ENCODE measurements around the gene NKX6-2.
"Not testable (repeated sequence)": the region's sequence is repeated elsewhere in the genome, so short reads cannot be mapped to it uniquely, and the experiment has no call there.

The NKX6-2 gene

DNA sequence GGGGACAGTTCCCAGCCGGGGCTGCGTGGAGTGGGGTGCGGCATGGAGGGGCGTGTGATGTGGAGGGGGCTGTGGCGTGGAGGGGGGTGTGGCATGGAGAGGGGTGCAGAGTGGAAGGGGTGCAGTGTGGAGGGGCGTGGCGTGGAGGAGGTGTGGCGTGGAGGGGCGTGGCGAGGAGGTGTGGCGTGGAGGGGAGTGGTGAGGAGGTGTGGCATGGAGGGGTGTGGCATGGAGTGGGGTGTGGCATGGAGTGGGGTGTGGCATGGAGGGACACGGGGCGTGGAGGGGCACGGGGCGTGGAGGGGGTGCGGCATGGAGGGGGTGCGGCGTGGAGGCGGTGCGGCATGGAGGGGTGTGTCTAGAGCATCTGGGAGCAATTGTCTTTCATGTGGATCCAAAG lies 33.6 kb downstream of the NKX6-2 start:
- FAIRE-seq: no peak

DNA sequence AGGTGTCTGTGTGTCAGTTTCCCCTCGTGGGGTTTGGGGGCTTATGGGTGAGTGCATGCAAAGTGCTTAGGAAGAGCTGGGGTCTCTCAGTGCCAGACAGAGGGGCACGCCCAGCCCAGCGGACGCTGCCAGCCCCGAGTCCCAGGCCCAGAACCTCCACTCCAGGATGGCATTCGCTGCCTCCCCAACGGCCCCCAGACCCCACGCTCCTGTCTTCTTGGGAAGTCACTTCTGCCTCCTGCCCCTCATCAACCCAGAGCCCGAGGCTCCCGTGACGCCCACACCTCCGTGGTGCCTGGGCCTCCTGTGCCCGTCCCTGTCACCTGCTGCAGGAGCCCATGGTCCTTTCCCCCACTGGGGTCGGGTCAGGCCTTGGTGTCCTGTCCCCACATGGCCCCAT lies 35.0 kb downstream of the NKX6-2 start:
- FAIRE-seq: no peak

DNA sequence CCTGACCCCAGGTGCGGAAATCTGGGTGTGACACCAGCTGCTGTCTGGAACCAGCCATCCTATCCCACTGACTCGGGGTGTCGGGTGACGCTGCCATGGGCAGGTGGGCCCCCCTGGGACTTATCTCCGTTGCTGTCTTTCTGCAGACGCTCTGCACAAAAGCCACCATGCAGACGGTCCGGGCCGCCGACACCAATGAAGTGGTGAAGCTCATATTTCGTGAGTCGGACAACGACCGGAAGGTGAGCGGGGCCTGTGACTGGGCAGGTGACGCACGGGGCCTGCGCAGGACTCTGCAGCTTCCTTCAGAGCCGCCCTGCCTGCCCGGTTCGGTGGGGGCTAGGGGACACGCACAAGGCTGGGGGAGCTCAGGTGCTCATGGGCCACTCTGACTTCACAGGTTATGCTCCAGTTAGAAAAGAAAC lies 36.6 kb downstream of the NKX6-2 start:
- FAIRE-seq: no peak

DNA sequence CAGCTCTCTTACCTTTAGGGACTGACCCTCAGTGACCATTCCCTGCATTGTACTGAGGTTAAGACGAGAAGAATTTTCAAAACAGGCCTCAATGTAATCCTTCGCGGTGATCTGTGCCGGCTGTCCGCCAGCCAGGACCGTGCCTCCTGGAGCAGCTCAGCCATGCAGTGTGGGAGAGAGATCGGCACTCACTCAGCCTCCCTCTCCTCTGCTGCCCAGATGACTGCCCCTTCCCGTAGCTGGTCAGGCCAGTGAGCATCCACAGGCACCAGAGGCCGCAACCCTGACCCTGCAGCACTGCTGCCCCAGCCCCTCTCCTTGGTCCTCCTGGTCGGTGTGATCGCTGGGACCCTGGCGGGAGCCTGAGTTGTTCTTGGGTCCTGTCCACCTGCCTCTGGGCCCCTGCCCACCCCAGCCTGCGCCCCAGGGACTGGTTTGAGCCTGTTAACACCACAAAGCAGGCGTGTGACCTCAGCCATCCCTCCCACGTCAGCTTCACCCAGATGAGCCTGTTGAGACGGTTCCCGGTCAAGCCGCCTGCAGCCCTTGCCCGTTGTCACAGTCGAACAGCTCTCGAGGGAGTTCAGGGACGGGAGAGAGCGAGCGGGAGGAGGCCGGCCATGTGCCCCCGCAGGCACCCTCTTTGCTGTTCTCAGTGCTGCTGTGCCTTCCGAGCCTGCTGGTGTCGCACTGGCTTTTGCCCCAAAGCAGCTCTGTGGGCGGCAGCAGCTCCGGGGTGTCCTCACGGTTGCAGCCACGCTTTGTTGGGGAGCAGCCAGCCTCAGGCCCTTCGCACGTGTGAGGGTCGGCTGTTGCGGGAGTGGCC lies 37.2 kb downstream of the NKX6-2 start:
- no peak for FAIRE-seq

DNA sequence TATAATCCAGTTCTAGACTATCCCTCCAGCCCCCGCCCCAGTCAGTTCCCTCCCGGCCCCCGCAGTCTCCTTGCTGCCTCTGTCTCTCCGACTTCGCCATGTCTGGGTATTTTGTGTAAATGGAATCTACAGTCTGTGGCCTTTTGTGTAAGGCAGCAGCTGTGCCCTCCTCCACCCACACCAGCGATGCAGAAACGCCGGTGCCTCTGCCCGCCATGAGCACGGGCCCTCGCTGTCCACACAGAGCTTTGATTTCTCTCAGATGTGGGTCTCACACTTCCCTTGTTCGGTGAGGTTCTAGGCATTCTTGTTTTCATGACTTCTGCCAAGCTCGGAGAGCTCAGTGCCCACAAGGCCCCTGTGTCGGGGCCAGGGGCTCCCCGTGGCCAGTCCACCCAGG lies 37.8 kb downstream of the NKX6-2 start:
- no peak for FAIRE-seq

DNA sequence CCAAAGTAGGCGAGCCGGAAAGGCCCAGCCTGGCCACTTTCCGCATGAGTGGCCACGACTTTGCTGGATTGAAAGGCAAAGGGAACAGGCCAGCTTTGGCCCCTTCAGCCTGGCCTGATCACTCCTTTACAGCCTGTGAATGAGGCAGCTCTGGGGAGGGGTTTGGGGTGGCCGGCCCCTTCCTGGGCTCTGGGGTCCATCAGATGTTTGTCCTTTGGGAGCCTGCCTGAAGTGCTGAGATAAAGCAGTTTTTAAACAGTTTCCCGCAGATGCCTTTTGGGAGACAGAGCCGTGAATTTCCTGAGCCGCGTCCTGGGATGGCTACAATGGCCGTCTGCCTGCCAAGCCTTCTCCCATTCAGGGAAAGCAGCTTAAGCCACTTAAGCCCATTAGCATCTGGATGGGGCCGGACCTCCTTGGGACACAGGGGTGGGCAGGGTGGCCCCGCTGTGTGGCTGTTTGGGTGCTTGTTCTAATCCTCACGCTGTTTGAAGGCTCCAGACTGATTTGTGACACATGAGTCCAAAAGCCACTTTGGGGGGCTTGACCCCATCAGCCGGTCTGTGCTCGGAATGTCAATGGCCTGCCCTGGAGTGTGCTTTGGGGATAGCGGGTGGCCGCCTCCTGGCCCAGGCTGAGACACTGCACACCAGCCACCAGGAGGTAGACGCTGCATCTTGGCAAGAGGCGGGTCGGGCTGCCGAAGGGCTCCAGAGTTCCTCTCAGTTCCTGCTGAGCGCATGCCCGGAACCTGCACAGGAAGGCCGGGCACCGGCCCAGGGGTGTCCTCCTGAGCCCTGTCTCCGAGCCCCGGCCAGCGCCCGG lies 38.9 kb downstream of the NKX6-2 start:
- no peak for FAIRE-seq

DNA sequence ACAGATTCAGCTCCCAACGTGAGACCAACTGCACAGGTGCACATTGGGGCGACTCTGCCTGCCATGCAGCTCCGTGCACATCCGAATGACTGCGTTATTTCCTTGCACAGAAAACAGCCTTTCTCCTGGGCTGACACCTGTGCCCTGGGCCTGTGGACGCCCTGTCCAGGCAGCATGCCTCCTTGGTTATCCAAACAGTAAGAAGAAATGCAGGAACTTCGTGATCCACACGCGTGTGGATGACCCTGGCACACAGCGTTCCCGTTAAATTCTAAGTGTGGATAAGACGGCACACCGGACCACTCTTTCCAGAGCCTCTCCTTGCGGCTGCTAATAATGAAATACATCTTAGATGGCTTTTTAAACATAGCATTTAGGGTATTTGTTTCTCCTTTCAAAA lies 39.6 kb downstream of the NKX6-2 start:
- no peak for FAIRE-seq

DNA sequence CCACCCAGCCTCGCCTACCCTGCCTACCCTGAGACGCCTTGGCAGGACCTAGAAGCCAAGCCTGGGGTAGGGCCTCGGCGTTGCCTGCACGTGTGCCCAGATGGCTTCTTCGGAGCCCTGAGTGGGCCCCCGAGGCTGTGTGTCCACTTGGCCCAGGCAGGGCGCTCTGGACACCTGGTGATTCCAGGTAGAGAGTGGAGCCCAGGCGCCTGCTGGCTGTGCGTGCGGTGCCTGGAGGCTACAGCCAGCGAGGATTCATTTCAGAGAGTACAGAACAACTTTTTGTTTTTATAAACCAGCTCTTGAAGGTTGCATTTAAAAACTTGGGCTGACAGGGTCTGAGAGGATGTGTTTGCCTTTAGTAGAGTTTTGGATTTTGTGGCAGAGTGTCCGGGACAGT lies 40.0 kb downstream of the NKX6-2 start:
- FAIRE-seq: no peak

DNA sequence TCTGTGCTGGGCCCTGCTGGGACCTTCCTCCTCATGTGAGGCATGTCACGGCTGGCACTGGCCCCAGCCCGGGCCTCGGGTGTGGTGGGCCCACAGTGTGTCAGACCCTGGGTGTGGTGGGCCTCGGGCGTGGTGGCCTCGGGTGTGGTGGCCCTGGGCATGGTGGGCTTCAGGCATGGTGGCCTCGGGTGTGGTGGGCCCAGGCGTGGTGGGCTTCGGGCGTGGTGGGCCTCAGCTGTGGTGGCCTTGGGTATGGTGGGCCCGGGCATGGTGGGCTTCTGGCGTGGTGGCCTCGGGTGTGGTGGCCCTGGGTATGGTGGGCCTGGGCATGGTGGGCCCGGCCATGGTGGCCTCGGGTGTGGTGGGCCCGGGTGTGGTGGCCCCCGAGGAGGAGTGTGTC lies 40.4 kb downstream of the NKX6-2 start:
- FAIRE-seq: no peak

DNA sequence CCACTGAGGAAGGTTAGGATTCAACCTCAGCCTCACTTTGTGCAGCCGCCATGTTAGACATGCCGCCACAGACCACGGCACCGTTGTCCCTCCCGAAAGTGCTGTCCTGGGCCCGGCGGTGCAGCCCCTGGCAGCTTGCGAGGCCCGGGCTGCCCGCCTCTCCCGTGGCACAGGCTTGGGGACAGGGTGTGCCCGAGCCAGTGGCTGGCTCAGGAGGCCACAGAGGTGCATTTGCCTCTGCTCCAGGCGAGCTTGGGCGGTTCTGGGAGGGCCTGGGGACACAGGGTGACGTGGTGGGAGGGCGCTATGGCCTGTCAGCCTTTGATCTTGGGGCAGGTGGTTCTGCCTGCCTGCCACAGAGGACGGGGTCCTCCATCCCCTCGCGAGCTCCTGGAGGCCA lies 41.1 kb downstream of the NKX6-2 start:
- FAIRE-seq: no peak

DNA sequence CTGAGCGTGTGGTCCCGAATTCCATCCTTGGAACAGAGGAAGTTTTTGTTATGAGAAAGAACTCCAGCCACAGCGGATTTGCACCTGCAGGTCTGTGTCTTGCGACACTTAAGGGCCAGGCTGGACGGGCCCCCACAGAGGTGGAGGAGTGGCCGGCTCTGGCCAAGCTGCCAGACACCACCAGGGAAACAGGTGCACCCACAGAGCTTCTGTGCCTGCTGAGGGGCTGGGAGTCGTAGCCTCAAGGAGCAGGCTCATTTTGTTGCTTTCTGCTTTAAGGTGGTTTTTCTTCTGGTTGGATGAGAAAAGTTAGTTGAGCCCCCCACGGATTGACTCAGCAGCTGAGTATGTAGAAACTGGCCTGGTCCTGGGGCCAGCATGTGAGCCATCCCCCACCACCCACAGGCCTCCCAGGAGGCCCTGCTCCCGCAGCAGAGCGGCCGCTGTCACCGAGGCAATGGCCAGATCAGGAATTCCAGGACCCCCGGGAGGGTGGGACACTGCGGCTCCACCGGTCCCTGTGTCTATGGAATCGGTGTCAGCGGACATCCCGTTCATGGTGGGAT lies 41.9 kb downstream of the NKX6-2 start:
- no peak for FAIRE-seq

DNA sequence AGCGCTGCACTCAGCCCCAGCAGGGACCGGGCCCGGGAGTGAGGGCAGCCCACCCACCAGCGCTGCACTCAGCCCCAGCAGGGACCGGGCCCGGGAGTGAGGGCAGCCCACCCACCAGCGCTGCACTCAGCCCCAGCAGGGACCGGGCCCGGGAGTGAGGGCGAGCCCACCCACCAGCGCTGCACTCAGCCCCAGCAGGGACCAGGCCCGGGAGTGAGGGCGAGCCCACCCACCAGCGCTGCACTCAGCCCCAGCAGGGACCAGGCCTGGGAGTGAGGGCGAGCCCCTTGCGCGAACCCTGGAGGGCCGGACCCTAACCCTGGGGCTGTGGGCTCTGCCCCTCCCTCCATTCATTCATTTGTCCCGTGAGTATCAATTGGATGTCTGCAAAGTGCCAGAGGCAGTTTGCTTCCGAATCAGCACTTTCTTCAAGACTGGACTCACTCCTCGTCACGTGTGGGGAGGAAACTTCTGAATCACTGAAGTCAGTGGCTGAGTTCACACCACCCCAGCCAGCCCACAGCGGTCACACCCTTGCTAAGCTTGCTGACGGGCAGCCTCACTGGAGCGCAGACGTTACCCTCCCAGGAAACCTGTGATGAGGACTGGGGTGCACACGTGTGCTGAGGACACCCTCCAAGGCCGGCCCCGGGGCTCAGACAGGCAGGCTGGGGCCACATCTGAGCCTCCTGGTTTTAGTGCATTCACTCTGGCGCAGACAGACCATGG lies 42.6 kb downstream of the NKX6-2 start:
- not testable (repeated sequence) for FAIRE-seq

DNA sequence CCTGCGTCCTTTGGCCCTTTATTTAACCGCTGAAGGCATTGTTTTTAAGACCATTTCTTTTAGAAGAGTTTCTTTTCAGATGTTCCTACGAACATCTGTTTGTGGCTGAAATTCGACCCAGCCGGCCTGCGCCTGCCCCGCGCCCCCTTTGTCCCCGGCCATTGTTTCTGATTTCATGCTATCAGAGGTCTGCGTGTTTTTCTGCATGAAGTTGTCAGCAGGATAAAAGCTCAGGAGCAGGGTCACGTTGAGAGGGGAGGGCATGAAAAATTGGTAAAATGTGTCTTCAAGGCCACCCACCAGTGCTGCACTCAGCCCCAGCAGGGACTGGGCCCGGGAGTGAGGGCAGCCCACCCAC lies 43.1 kb downstream of the NKX6-2 start:
- no peak for FAIRE-seq

DNA sequence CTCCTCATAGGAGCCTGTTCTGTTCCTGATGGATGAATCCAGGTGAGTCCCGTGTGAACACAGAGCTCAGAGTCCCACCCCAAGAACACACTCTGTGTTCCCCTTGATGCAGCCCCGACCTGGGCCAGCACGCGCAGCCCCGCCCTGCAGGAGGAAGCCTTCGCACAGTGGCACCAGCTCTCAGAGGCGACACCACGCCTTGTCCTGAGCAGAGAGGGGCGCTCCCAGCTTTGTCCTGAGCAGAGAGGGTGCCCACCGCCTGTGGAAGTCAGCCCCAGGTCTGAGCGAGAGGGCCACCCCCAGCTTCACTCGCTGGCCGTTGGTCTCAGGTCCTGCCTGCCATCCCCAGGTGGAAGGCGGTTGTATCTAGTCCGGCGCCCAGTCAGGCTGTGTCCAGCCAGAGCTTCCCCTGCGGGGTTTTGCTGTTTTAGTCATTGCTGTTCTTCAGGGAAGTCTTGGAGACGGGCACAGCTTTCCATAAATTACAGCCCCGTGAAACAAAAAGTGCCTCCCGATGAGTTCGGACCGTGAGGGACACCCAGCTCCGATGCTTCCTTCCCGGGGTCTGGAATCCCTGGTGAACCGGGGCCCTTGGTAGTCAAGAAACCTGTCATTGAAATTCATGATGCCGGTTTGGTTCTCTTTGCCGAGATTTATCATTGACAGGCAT lies 43.6 kb downstream of the NKX6-2 start:
- no peak for FAIRE-seq

DNA sequence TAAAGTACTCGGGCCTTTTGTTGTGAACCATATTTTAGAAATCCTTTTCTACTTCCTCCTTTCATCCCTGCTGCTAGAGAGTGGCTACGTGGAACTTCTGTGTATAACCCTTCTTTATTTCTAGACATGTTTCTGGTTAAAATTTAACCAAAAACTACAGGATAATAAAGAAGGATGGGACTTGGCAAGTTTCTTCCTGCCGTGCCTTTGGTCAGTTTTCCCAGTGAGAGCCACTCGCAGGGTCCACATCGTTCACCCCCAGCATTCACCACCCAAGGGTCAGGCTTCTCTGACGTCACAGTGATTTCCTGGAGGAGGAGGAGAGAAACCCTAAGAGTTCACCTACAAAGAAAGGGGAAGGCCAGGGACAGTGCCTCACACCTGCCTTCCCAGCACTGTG lies 45.4 kb downstream of the NKX6-2 start:
- FAIRE-seq: no peak

DNA sequence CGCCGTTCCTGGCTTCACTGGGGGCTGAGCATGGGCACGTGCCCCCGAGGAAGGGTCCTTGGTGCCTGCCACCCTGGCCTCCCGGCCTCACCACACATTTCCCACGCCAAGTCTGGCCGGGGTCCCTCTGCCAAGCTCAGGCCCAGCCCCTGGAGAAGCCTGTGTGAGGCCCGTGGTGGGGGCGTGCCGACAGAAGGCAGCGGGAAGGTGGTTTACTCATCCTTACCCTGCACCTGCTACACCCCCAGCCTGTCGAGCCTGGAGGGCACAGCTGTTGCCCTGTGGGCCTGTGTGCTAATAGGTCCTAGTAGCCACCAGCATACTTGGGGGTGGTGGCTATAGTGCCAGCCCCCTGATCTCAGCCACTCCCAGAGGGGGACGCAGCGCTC lies 46.7 kb downstream of the NKX6-2 start:
- no peak for FAIRE-seq

DNA sequence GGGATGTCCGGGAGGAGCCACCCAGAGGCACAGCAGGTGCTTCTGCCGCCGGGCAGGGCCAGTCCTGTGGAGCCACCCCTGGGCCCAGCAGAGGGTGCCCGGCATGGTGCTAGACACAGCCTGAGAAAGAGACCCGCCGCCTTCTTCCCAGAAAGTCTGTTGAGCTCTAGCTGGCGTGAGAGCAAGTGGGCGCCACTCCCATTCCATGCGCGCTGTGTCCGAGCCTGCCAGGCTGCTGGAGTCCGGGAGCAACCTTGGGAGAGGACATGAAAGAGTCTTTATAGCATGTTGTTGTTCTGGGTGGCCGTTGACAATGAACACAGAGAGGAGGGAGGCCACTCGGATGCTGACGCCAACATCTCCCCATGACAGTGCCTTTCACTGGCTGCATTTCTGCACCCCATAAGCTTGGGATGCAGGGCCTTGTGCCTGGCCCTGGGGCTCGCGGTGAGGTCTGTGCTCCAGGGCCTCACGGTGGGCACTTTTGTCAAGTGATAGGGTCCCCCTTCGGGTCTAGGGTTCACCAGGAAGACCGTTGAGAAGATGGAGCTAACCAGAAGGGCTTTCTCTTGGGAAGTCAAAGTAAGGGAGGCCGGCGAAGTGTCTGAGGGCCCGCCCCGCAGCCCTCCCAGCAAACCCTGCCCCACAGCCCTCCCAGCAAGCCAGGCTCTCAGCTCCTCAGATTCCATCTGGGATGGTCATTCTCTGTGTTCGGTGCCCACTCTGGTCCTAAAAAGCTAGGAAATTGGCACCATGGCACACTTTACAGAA lies 47.3 kb downstream of the NKX6-2 start:
- no peak for FAIRE-seq

DNA sequence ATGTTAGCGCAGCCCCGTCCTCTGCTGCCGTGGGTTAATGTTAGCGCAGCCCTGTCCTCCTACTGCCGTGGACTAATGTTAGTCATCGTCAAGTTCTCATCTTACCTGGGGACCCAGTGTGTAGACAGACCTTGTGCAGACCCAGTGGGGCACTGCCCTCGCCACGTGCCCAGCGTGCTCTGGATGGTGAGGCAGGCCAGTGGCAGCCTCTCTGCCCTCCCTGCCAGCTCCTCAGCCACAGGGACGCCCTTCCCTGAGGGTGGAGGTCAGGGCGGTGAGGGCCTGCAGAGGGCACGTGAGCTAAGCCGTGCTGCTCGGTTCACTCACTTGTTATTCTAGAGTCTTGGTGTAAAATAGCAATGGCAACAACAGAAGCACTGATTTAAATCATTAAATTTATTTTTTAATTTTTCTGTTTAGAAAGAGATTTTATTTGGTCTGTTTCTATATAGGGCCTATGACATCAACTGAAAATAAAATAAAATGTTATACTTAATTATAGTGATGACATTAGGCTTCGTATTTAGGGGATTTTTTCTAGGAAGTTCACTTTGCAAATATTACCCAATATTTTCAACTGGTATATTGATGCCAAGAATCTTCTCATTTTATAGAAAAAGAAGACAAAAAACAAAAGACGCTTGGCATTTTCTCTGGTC lies 48.4 kb downstream of the NKX6-2 start:
- no peak for FAIRE-seq

DNA sequence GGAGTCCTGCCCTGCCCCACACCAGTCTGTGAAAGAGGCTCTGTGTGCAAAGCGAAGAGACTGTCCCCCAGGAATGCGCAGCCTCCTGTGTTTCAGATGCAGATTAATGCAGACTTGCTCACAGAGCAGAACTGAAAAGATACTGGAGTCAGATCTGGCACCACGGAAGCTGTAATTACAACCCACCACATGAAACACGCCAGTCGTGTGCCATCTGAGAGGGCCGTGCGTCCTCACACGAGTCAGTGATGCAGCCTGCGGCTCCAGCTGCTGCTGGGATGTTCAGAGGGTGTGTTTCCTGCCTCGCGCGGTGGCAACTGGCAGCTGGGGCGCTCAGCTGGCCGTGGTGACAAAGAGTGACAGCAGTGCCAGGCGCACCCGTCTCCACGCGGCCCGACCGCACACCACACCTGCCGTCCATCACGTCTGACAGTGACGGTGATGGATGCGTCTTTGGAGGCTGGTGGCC lies 50.0 kb downstream of the NKX6-2 start:
- no peak for FAIRE-seq

DNA sequence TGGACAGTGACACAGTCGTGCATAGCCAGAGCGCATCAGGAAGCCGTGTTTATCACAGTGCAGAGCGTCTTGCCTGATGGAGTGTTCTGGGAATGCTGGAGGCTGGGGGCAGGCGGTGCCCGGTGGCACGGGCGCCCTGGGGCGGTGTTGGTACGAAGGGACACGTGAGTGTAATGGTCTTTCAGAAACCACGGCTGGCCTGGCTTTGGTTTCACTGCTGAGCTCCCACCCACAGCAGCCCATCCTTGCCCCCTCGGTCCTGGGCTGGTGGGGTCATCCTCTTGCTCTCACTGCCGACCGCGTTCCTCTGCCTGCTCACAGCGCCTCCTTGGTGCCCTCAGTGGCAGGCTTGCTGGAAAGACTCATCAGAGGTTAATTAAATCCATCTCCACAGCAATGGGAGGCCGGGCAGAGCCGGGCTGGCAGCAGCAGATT lies 50.6 kb downstream of the NKX6-2 start:
- no peak for FAIRE-seq

DNA sequence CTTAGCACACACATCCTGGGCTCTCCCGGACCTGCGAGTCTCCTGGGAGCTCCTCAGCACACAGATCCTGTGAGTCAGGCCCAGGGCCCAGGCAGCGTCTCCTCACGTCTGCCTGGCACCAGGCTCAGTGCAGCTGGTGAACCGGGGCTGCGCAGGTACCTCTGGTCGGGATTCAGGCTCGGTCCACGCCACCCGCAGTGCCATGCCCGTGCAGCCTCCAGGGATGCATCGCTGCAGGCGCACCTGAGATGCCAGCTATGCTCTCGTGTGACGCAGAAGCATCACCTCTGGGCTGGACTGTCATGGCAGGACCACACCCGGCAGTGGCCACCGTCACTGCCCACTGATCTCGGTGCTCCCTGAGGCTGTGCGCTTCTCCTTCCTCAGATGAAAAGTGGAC lies 52.0 kb downstream of the NKX6-2 start:
- no peak for FAIRE-seq
